ENCODE results near the gene PLCB2. TPM values are rescaled to one million over a fixed set of nuclear protein-coding genes. Genes with fewer than 3 reads are reported as not detected.
A peak's percentile ranks its signal among the peaks of the same experiment; 100 is the strongest.

Gene PLCB2
- total RNA-seq, 1 experiment from 2014 or later, result 0.84 TPM

GRCh38 chr15:40320409-40320808, 12.7 kb upstream of the PLCB2 start:
- no peaks in the 10 kb centered on the region for H3K9me3 Mint-ChIP-seq (ENCODE audit: unreplicated experiment)
- H3K4me1 Mint-ChIP-seq (ENCODE audit: insufficient read depth, unreplicated experiment), result peaks cover 16% of the 10 kb centered on the region
- no peak for DNase-seq (ENCODE audit: unreplicated experiment)
- H3K27ac Mint-ChIP-seq (ENCODE audit: low read depth, unreplicated experiment), result no peak overlapping the region
- ChIA-PET POLR2A (no interaction called here), CTCF (interaction anchor here (0.6 to 7.1 kb wide), 21 partner anchors 8 to 142 kb away, joined by 3 to 123 read pairs (median 4); partner anchors contain the start of genes BAHD1, CCDC9B and PLCB2)
- no TSS peak for BruUV-seq (replicated peaks)
- H3K36me3 Mint-ChIP-seq (ENCODE audit: insufficient read depth, unreplicated experiment), result no peaks in the 10 kb centered on the region
- H3K4me3 Mint-ChIP-seq (ENCODE audit: unreplicated experiment), result no peak overlapping the region
- no peaks in the 10 kb centered on the region for H3K27me3 Mint-ChIP-seq (ENCODE audit: insufficient read depth, unreplicated experiment)
- intact Hi-C loops (cut with micrococcal nuclease), result loop anchor here (2.0 kb wide), 1 partner anchor 100 kb away; no protein-coding TSS in a partner anchor
- no peak for TF ChIP-seq CTCF (IDR thresholded peaks at IDR 0.05; ENCODE audit: unreplicated experiment)

GRCh38 chr15:40317580-40317979, 9.8 kb upstream of the PLCB2 start:
- BruUV-seq (replicated peaks), result no TSS peak
- Mint-ChIP-seq H3K27me3 (ENCODE audit: insufficient read depth, unreplicated experiment) (no peaks in the 10 kb centered on the region), H3K27ac (ENCODE audit: low read depth, unreplicated experiment) (no peak overlapping the region), H3K4me3 (ENCODE audit: unreplicated experiment) (no peak overlapping the region), H3K36me3 (ENCODE audit: insufficient read depth, unreplicated experiment) (no peaks in the 10 kb centered on the region), H3K4me1 (ENCODE audit: insufficient read depth, unreplicated experiment) (peaks cover 22% of the 10 kb centered on the region), H3K9me3 (ENCODE audit: unreplicated experiment) (no peaks in the 10 kb centered on the region)
- no peak for TF ChIP-seq CTCF (IDR thresholded peaks at IDR 0.05; ENCODE audit: unreplicated experiment)
- intact Hi-C loops (cut with micrococcal nuclease), result no loop called here
- ChIA-PET POLR2A (interaction anchor here (0.7 to 1.6 kb wide), 3 partner anchors 11 to 38 kb away, joined by 3 to 5 read pairs (median 3); no protein-coding TSS in a partner anchor), CTCF (interaction anchor here (1.1 to 13.6 kb wide), 4 partner anchors 12 to 41 kb away, joined by 3 to 137 read pairs (median 88); partner anchors contain the start of gene CCDC9B)
- DNase-seq (ENCODE audit: unreplicated experiment), result no peak

GRCh38 chr15:40316931-40317330, 9.2 kb upstream of the PLCB2 start:
- Mint-ChIP-seq H3K4me1 (ENCODE audit: insufficient read depth, unreplicated experiment) (peaks cover 15% of the 10 kb centered on the region), H3K4me3 (ENCODE audit: unreplicated experiment) (no peak overlapping the region), H3K27ac (ENCODE audit: low read depth, unreplicated experiment) (no peak overlapping the region), H3K36me3 (ENCODE audit: insufficient read depth, unreplicated experiment) (no peaks in the 10 kb centered on the region), H3K9me3 (ENCODE audit: unreplicated experiment) (no peaks in the 10 kb centered on the region), H3K27me3 (ENCODE audit: insufficient read depth, unreplicated experiment) (no peaks in the 10 kb centered on the region)
- intact Hi-C loops (cut with micrococcal nuclease), result no loop called here
- no peak for TF ChIP-seq CTCF (IDR thresholded peaks at IDR 0.05; ENCODE audit: unreplicated experiment)
- no TSS peak for BruUV-seq (replicated peaks)
- CTCF ChIA-PET, result interaction anchor here (2.5 to 13.6 kb wide), 4 partner anchors 22 to 99 kb away, joined by 13 to 137 read pairs (median 90); partner anchors contain the start of gene CCDC9B
- POLR2A ChIA-PET, result interaction anchor here (1.4 to 1.6 kb wide), 2 partner anchors 12 to 38 kb away, joined by 3 to 5 read pairs; no protein-coding TSS in a partner anchor
- no peak for DNase-seq (ENCODE audit: unreplicated experiment)

GRCh38 chr15:40314723-40315276, 7.1 kb upstream of the PLCB2 start:
- Mint-ChIP-seq H3K27ac (ENCODE audit: low read depth, unreplicated experiment) (no peak overlapping the region), H3K9me3 (ENCODE audit: unreplicated experiment) (no peaks in the 10 kb centered on the region), H3K4me1 (ENCODE audit: insufficient read depth, unreplicated experiment) (peaks cover 13% of the 10 kb centered on the region), H3K4me3 (ENCODE audit: unreplicated experiment) (no peak overlapping the region), H3K36me3 (ENCODE audit: insufficient read depth, unreplicated experiment) (no peaks in the 10 kb centered on the region), H3K27me3 (ENCODE audit: insufficient read depth, unreplicated experiment) (no peaks in the 10 kb centered on the region)
- CTCF ChIA-PET, result interaction anchor here (1.0 to 13.6 kb wide), 5 partner anchors 9 to 97 kb away, joined by 3 to 137 read pairs (median 13); partner anchors contain the start of gene CCDC9B
- peak; percentile 68 for DNase-seq (ENCODE audit: unreplicated experiment)
- intact Hi-C loops (cut with micrococcal nuclease), result no loop called here
- POLR2A ChIA-PET, result interaction anchor here (1.5 to 2.6 kb wide), 3 partner anchors 14 to 125 kb away, joined by 4 to 9 read pairs (median 5); partner anchors contain the start of genes BAHD1 and CCDC9B
- no TSS peak for BruUV-seq (replicated peaks)
- TF ChIP-seq CTCF (IDR thresholded peaks at IDR 0.05; ENCODE audit: unreplicated experiment), result no peak

Data from MCF 10A (cell line).